Measurements from ENCODE around the gene GPR12.
"Not testable (repeated sequence)": the region's sequence is repeated elsewhere in the genome, so short reads cannot be mapped to it uniquely, and the experiment has no call there.

GPR12 gene

DNA sequence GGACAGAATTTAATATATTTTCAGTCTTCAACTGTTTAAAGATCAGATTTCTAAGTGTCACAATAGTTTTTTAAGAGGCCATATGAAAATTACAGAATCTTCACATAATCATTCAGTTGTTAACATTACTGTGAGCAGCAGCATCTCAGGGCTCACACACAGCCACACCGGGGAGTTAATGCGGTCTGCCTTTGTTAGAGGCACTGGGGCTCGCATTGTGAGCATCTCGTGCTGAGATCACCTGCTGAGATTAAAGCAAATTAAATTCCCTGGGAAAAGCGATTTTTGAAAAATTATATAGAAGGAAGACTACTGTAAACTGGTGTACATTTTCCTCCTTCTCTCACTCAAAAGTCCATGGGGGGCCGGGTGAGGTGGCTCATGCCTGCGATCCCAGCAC is 16.6 kb downstream of the GPR12 start:
- DNase-seq: no peak

DNA sequence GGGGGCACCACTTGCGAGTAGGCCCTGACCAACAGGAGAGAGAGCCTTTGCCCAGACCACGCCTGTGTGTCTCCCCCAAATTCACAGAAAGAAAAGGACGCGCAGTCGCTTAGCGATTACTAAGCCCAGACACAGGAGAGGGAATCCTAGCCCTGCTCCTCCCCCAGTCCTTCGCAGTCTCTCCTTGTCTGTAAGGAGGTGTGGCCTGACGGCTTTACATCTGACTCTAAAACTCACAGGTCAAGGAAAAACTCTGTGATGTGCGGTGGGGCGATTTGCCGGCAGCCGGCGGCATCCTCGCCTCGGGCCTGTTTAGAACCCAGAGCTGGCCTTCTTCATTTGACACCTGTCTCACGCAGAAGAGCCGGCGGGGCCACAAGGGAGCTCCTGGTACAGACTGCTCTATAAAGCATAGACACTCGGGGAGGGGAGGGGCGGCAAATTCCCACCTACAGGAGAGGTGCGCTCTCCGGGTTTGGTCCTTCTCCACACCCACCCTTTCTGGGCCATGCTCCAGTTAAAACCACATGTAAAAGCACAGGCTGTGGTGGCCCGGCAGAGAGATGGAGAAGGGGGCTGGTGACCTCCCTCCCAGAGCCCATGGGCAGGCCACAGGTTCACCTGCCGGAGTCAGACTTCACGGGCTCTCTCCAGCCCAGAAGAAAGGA is 17.8 kb downstream of the GPR12 start:
- no peak for DNase-seq

DNA sequence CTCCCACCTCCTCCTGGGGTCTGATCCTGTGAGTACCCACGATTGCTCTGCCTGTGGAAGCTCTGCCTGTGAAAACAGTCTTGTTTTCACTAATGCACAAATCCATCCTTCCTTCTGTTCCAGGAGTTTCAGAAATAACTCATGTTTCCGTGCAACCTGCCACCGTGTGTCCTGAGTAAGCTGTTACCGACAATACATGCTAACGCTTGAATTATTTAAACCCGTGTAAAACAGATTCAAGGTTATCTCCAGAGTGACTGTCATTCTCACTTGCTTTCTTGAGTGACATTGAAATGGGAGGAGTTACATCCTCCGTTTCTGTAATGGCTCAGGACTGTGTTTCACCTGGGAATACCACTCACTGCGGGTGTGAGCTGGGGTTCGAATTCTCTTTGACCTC is 24.9 kb downstream of the GPR12 start:
- no peak for DNase-seq

DNA sequence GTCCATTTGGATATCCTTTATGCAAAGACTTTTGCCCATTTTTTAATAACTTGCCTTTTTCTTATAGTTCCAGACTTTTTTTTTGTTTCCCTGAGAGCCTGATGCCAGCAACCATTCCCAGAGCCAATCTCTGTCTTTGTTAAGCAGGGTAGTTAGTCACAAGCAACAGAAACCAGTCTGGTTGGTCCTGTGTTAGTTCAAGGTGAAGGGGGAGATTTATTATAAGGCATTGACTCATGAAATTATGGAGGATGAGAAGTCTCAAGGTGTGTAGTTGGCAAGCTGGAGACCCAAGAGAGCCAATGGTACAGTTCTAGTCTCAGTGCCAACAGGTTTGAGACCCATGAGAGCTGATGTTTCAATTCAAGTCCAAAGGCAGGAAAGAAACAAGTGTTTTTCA is 33.0 kb downstream of the GPR12 start:
- DNase-seq: no peak

DNA sequence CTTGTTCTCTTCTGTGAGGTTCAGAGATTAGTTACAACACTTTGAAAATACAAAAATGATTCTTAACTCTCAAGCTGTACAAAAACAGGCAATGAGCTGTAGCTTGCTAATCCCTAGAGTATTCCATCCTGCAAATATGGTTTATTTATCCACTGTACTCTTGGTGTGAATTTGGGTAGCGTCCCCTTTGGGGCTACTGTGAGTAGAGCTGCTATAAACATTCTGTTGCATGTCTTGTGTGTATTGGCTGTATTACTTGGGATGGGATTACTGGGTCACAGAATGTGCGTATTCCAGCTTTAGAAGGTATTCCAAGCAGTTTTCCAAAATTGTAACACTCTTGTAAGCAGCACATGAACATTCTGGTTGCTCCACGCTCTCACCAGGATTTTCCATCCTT is 33.5 kb downstream of the GPR12 start:
- DNase-seq: no peak

DNA sequence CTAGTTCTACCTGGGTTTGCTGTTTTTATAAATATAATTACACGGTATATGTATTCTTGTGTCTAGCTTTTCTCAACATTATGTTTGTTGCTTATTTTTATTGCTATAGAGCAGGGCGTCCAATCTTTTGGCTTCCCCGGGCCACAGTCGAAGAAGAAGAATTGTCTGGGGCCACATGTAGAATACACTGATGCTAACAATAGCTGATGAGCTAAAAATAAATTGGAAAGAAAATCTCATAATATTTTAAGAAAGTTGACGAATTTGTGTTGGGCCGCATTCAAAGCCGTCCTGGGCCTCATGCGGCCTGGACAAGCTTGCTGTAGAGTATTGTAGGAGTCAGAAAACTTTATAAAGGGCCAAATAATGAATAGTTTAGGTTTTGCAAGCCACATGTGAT is 33.9 kb downstream of the GPR12 start:
- no peak for DNase-seq

DNA sequence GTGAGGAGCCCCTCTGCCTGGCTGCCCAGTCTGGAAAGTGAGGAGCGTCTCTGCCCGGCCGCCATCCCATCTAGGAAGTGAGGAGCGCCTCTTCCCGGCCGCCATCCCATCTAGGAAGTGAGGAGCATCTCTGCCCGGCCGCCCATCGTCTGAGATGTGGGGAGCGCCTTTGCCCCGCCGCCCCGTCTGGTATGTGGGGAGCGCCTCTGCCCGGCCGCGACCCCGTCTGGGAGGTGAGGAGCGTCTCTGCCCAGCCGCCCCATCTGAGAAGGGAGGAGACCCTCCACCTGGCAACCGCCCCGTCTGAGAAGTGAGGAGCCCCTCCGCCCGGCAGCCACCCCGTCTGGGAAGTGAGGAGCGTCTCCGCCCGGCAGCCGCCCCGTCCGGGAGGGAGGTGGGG is 37.0 kb downstream of the GPR12 start:
- DNase-seq: not testable (repeated sequence)

DNA sequence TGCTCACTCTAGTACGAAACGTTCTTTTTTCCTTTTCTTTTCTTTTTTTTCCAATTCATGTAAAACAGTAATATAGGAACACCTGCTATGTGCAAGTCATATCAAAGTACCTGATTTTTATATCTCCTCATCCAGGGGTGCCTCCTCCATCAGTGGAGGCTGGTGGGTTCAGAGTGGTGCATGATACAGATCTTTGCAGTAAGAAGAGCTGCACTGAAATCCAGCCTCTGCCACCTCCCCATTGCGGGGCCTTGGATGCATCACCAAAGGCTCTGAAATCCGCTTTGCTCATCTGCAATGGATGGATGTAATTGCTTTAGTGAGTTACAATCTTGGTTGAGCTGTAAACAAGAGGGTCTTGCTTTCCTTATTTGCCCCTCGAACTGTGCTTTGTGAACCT is 38.3 kb downstream of the GPR12 start:
- DNase-seq: no peak

DNA sequence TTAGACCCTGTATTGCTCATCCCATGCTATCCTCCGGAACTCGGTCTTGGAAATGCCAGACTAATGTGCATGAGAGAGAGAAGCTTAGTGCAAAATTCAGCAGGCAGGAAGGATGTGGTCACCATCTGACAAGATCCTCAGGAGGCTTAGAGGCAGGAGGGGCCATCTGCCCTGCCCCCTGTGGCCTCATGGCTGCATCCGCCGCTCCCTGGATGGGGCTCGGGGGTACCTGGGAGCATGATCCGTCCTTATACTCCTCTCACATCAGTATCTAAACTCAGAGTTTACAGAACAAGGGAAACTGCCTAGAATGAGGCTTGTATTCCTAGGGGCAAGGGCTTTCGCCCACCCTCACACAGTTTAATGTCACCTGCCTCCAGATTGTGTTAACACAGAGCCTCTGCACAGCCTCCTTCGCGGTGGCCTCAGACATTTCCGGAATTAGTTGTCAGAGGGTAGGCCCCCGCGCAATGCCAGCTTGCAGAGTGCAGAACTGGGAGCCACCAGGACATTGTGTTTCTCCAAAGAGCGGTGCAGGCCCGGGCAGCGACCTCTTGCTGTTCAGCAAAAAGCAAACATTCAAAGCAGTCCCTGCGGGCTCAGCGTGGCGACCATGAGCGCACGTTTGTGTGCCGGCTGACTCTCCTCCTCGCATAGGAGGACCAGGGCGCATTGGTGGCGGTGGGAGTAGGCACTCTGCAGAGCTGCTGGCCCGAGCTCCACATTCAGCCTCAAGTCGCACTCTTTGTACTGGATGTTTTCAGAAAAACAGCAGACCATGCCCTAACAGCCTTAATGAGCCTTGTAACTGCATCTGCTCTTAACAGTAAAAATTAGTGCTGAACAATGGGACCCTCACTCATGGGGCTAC is 39.1 kb downstream of the GPR12 start:
- DNase-seq: peak; percentile 87 to 92

DNA sequence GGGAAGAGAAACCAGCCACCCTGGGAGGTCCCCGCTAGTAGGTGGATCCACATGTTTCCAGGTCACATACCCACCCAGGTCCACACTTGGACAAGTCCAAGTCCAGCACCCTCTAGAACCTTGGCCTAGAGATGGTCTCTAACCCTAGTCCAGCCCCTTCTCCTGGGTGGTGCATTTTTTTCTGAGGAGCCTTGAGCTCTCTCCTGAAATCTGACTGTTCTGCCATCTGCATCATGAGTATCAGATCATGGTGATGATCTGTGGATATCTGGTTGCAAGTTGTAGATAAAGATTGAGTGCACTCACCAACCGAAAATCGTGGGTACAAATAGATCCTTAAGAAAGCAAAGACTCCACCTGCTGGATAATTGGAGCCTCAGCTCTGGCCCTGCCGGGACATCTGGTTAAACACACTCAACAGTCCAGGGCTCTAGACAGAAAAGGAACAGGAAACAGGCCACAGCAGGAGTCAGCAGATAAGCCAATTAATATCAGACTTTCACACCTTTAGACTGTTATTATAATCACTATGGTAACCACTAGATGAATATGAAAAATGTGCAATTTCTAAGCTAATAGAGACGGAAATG is 41.1 kb downstream of the GPR12 start:
- DNase-seq: peak; percentile 71 to 74

DNA sequence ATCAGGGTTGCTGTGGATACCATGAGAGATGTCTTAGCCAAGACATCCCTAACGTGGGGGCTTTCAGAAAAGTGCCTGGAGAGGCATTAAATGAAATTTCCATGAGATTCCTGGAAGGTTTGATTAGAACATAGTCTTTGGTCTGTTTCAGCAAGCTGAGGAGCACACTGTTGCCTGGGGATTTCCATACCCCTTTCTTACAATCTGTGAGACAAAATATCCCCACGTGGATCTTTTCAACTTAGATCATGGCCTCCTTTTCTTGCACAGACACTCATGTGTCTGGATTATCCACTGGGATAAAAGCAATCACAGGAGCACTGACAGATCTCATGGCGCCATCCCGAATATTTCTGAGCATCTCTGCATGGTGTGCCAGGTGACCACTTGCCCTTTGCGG is 41.7 kb downstream of the GPR12 start:
- no peak for DNase-seq

DNA sequence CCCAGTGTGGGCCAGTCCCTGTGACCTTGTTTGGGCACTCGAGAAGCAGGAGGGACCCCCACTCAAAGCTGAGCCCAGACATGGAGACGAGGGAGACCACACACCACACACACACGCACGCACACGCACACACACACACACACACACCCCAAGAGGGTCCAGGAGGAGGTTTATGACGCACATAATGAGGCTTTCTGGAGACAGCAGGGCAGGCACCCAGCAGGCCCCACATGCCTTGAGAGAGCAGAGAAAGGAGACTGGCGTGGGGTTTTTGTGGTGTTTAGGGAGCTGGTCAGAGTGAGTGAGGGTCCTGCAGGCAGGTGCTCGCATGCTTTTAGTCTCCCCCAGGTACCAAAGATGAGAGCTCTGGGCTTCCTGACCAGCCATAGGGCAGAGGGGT is 42.4 kb downstream of the GPR12 start:
- no peak for DNase-seq

DNA sequence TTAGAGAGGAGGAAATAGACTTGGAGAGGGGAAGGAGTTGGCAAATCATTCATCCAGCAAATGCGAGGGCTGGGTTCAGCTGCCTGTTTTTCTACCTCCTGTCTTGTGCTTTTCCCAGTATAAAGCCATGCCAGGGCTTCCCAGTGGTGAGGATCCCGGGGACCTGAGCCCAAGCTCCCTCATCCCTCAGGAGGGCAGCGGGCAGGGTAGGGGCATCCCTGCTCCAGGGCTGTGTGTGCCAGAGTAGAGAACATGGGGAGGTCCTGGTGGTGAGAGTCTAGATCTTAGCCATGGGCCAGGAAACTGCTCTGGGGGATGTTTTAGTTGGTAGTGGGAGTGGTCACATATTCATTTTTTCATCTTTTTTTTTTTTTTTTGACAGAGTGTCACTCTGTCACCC is 43.6 kb downstream of the GPR12 start:
- no peak for DNase-seq

DNA sequence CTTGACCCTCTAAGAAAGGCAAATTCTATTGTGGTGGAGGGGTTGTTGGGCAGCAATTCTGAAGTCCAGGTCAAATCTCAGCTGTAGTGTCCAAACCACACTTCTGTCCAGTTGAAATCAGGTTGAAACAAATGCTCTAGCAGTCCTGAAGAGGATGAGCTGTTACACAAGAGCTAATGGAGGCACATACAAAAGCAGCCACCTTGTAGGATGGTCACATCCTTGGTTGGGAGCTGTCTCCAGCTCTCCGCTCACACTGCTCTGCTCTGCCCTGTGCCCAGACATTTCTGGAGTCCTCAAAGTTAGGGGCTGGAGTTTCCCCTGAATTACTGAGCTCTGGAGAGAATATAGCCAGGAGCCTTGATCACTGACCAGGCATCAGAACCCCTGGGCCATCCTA is 47.2 kb downstream of the GPR12 start:
- no peak for DNase-seq

DNA sequence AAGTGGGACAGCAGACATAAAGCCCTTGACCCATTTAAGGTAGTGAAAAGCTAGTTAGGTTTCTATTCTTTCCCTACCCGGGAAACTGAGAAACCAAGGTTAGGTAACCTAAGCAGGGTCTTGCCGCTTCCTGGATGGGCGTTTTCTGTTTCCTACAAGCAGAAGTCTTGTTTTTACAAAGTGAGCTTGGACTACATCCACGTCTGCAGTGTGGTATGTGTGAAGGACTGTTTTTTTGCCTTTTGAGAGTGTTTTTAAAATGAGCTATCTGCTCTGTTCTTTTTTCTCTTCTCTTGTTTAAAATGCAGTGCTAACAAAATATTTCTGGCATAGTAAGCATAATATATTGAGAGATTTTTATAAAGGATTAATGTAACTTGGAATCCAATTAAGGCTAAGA is 49.4 kb downstream of the GPR12 start:
- DNase-seq: no peak

DNA sequence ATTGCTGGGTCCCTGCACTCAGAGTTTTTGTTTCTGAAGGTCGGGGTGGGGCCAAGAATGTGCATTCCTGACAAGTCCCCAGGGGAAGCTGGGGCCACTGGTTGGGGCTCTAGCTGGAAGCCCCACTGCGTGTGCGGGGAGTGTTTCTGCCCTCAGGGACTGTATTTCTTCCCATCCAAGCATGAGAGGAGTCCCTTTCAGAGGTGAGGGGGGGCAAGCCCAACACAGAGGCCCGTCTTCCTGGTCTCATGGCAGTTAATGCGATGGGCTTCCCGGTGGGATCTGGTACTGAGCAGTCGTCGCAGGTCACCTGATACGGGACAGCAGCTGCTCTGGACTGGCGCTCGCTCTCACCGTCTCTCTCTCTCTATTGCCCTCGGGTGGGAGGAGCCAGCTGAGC is 50.4 kb downstream of the GPR12 start:
- no peak for DNase-seq

DNA sequence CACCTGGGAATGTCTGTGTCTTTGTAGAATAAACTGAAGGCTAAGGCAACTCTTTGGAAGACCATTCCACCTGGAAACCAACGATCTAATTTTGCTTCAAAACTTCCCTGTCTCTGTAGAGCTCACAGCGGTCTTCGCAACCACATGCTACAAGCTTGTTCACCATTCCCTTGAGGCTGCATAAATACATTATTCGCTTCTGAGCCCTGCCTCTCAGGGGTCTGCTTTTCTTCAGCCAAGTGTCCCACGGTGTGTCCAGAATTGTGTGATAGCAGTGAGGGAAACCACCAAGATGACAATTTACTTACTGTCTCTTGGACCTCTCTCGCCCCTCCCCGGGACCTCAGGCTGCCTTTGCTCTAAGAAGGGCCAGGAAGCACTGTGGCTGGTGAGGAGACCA is 51.1 kb downstream of the GPR12 start:
- DNase-seq: no peak

DNA sequence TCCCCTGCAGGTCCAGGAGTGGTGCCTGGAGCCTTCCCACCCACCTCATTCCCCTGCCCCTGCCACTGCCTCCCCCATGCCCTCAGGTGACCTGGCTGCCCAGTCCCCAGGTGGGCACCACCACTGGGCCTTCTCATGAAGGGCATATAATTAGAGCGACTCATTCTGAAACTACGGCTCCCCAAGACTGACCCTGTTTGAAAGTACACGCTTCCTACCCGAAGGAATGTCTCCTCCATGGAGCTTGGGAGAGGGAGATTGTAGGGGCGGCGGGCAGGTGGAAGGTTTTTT is 52.6 kb downstream of the GPR12 start:
- no peak for DNase-seq

DNA sequence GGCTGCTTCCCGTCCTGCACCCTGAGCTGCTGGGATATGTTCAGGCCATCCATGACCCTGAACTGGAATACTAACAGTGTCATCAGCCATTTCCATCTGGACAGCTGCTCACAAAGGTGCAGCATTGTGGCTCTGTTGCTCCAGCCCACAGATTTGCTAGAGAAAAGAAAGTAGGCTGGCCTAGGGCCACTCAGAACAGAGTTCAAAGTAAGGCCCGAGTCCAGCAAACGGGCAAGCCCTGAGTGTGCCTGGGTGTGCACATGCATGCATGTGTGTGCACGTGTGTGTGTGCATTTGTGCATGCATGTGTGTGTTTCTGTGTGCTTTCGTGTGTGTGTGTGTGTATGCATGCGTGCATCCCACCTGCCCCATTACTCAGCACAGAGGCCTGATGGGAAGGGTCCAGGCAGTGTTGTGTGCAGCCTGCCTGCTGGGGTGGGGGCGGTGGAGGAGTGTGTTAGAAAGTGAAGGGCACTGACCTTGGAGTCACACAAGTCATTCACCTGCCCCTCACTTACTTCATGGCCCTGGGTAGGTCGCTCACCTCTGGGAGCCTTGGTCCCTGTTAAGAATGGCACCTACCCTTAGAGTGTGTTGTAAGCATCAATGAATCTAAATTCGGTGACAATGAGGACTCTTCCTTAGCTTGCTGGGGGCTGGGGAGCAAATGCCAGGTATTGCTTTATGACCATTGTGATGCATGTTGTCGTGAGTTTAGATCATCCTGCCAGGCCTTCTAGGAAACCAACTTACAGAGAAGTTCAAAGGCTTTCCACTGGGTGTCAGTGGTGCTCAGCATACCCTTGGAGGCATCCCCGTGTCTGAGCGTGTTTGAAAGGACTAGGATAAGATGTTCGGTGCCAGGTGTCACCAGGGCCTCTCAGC is 53.2 kb downstream of the GPR12 start:
- peak; percentile 52 to 63 for DNase-seq

DNA sequence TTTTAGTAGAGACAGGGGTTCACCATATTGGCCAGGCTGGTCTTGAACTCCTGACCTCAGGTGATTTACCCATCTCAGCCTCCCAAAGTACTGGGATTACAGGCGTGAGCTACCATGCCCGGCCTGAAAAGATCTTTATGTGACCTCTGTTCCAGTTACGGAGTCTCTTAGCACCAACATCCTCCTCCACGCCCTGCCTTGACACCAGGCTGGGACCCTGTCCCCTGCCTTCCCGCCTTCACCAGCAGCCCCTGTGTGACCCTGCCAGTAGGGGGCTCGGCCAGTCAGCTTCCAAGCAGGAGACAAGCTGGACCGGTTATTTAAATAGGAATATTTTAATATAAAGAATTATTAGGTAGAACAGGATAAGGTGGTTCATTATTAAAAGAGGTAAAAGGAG is 54.2 kb downstream of the GPR12 start:
- no peak for DNase-seq

DNA sequence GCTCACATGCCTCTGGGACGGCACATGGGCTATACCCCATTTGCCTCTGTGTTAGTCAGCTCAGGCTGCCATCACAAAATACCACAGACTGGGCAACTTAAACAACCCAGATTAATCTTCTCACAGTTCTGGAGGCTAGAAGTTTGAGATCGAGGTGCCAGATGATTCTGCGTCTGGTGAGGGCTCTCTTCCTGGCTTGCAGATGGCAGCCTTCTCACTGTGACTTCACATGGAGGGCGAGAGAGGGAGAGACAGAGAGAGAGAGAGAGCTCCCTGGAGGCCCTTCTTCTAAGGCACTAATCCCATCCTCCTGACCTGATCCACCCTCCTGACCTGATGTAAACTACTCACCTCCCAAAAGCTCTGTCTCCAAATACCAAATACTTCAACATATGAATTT is 55.0 kb downstream of the GPR12 start:
- no peak for DNase-seq

Measured in Kasumi-1 (cell line).